GM12878 (cell line): ENCODE measurements around the gene OR2T6.

ENCODE experiments used
- BCL11A ChIP-seq: IDR thresholded peaks from 2 replicates; pipeline ENCODE4 v1.6.1; 2011; ENCODE audit warnings: low read depth, low read length
- EP300 ChIP-seq, 2 experiments: fragments of 150-350 bp in 1 of 2; IDR thresholded peaks; 2 replicates each; pipeline ENCODE4 v1.6.1; 2011 to 2012; ENCODE audit warnings: low read depth in 2 of 2, low read length in 2 of 2, borderline replicate concordance in 1 of 2, improper control_type of control experiment in 1 of 2, inconsistent platforms in 1 of 2; ENCODE audit not compliant: control insufficient read depth in 1 of 2
- POLR2A ChIP-seq: IDR thresholded peaks from 2 replicates; pipeline ENCODE4 v1.6.1; 2011; ENCODE audit warnings: low read depth, mild to moderate bottlenecking, low read length
- POLR2AphosphoS5 ChIP-seq: IDR thresholded peaks from 2 replicates; pipeline ENCODE4 v1.6.1; 2011; ENCODE audit warnings: mild to moderate bottlenecking, low read length, inconsistent platforms
- SUPT20H ChIP-seq: IDR thresholded peaks from 2 replicates; pipeline ENCODE4 v1.6.1; 2011; ENCODE audit warnings: low read depth, mild to moderate bottlenecking, low read length, moderate library complexity, borderline replicate concordance; ENCODE audit not compliant: control insufficient read depth
- TF ChIP-seq, protein P1 (sequence below): IDR thresholded peaks from 2 replicates; pipeline ENCODE4 v1.6.1; 2012; ENCODE audit warnings: low read depth, low read length, improper control_type of control experiment
- TF ChIP-seq, protein P2 (sequence below), 3 experiments: IDR thresholded peaks in 2 of 3; conservative IDR thresholded peaks in 1 of 3; 2 replicates each; pipeline ENCODE4 v1.5.1; 2011; ENCODE audit warnings: low read depth in 3 of 3, low read length in 3 of 3, mild to moderate bottlenecking in 3 of 3, control low read depth in 2 of 3, moderate library complexity in 2 of 3, inconsistent platforms in 1 of 3, mixed read lengths in 1 of 3; ENCODE audit not compliant: control insufficient read depth in 2 of 3, insufficient read depth in 1 of 3; ENCODE audit errors: extremely low read depth in 1 of 3
- TF ChIP-seq, protein P3 (sequence below): IDR thresholded peaks from 2 replicates; pipeline ENCODE4 v1.6.1; 2011; ENCODE audit warnings: low read depth, low read length, improper control_type of control experiment, borderline replicate concordance
- TF ChIP-seq, protein P4 (sequence below): IDR thresholded peaks from 2 replicates; pipeline ENCODE4 v1.6.1; 2011; ENCODE audit warnings: borderline replicate concordance, low read depth, mild to moderate bottlenecking, moderate library complexity, mixed read lengths, low read length; ENCODE audit not compliant: insufficient read depth; ENCODE audit errors: extremely low read length
- TF ChIP-seq, protein P5 (sequence below): IDR thresholded peaks from 2 replicates; pipeline ENCODE4 v1.6.1; 2011; ENCODE audit warnings: low read depth, mild to moderate bottlenecking, low read length, moderate library complexity, borderline replicate concordance; ENCODE audit errors: extremely low read depth

DNA sequence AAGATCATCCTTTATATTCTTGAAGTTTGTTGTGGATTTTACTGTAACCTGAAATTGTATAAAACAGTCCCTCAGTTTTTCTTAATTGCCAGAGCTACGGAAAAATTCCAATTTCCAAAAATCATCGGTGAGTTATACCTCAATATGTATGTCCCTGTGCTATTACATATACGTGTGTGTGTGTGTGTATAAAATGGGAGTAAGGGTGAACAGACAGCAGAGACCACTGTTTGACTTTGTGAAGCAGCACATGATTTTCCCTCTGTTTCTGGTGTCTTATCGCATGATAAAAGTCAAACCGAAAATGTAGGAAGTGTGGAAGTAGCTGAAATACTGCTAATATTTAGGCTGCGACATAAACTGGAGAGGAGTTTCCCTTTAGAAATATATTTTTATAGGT, 28.5 kb downstream of the OR2T6 start:
- no peak for TF ChIP-seq SUPT20H
- TF ChIP-seq, protein P1, sequence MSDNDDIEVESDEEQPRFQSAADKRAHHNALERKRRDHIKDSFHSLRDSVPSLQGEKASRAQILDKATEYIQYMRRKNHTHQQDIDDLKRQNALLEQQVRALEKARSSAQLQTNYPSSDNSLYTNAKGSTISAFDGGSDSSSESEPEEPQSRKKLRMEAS: no peak
- TF ChIP-seq EP300 (IDR thresholded peaks at IDR 0.05; ENCODE audit: borderline replicate concordance in 1 of 2, control insufficient read depth in 1 of 2, low read depth in 2 of 2, low read length in 2 of 2): no peak
- TF ChIP-seq, protein P2, sequence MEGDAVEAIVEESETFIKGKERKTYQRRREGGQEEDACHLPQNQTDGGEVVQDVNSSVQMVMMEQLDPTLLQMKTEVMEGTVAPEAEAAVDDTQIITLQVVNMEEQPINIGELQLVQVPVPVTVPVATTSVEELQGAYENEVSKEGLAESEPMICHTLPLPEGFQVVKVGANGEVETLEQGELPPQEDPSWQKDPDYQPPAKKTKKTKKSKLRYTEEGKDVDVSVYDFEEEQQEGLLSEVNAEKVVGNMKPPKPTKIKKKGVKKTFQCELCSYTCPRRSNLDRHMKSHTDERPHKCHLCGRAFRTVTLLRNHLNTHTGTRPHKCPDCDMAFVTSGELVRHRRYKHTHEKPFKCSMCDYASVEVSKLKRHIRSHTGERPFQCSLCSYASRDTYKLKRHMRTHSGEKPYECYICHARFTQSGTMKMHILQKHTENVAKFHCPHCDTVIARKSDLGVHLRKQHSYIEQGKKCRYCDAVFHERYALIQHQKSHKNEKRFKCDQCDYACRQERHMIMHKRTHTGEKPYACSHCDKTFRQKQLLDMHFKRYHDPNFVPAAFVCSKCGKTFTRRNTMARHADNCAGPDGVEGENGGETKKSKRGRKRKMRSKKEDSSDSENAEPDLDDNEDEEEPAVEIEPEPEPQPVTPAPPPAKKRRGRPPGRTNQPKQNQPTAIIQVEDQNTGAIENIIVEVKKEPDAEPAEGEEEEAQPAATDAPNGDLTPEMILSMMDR (IDR thresholded peaks at IDR 0.05 in 2 of 3, conservative IDR thresholded peaks at IDR 0.05 in 1 of 3; ENCODE audit: control insufficient read depth in 2 of 3, extremely low read depth in 1 of 3, insufficient read depth in 1 of 3, low read depth in 3 of 3, low read length in 3 of 3): peak; percentile 5 to 39 (median 22); a peak in 5 of 6 replicates
- no peak for TF ChIP-seq POLR2AphosphoS5
- TF ChIP-seq POLR2A: no peak
- TF ChIP-seq, protein P3, sequence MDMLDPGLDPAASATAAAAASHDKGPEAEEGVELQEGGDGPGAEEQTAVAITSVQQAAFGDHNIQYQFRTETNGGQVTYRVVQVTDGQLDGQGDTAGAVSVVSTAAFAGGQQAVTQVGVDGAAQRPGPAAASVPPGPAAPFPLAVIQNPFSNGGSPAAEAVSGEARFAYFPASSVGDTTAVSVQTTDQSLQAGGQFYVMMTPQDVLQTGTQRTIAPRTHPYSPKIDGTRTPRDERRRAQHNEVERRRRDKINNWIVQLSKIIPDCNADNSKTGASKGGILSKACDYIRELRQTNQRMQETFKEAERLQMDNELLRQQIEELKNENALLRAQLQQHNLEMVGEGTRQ: no peak
- TF ChIP-seq, protein P4, sequence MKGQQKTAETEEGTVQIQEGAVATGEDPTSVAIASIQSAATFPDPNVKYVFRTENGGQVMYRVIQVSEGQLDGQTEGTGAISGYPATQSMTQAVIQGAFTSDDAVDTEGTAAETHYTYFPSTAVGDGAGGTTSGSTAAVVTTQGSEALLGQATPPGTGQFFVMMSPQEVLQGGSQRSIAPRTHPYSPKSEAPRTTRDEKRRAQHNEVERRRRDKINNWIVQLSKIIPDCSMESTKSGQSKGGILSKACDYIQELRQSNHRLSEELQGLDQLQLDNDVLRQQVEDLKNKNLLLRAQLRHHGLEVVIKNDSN: no peak
- TF ChIP-seq, protein P5, sequence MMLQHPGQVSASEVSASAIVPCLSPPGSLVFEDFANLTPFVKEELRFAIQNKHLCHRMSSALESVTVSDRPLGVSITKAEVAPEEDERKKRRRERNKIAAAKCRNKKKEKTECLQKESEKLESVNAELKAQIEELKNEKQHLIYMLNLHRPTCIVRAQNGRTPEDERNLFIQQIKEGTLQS: no peak
- TF ChIP-seq BCL11A: no peak
